HepG2 (cell line): ENCODE data around the gene SEMA3F. TPM values are rescaled to one million over a fixed set of nuclear protein-coding genes. Genes with fewer than 3 reads are reported as not detected.

Experiments used
- FOXC1 ChIP-seq: sonication (generic); formaldehyde crosslinking; IDR thresholded peaks from 2 replicates; pipeline ENCODE4 v1.8.0; 2022; ENCODE audit warnings: mild to moderate bottlenecking, missing genetic modification reagents, borderline replicate concordance
- HIVEP1 ChIP-seq: sonication (generic); formaldehyde crosslinking; IDR thresholded peaks from 2 replicates; pipeline ENCODE4 v1.4.0; 2020; ENCODE audit warnings: mild to moderate bottlenecking, missing genetic modification reagents
- IKZF5 ChIP-seq: IDR thresholded peaks from 2 replicates; pipeline ENCODE4 v1.6.1; 2018; ENCODE audit warnings: missing genetic modification reagents, mild to moderate bottlenecking, missing compliant biosample characterization
- MAFG ChIP-seq: sonication (generic); formaldehyde crosslinking; IDR thresholded peaks from 2 replicates; pipeline ENCODE4 v1.5.1; 2020; ENCODE audit warnings: mild to moderate bottlenecking, missing genetic modification reagents
- MED8 ChIP-seq: sonication (generic); formaldehyde crosslinking; IDR thresholded peaks from 2 replicates; pipeline ENCODE4 v1.8.1; 2023; ENCODE audit warnings: mild to moderate bottlenecking, missing genetic modification reagents; ENCODE audit not compliant: insufficient replicate concordance
- MIER3 ChIP-seq: IDR thresholded peaks from 2 replicates; pipeline ENCODE4 v1.6.1; 2016; ENCODE audit warnings: missing compliant biosample characterization, borderline replicate concordance
- MLLT10 ChIP-seq: sonication (generic); formaldehyde crosslinking; IDR thresholded peaks from 2 replicates; pipeline ENCODE4 v1.4.0; 2020; ENCODE audit warnings: missing genetic modification reagents
- MLXIP ChIP-seq: sonication (generic); formaldehyde crosslinking; IDR thresholded peaks from 2 replicates; pipeline ENCODE4 v1.9.0; 2021; ENCODE audit warnings: missing genetic modification reagents, borderline replicate concordance
- MTF2 ChIP-seq: sonication (generic); formaldehyde crosslinking; IDR thresholded peaks from 2 replicates; pipeline ENCODE4 v1.5.0; 2020; ENCODE audit warnings: missing genetic modification reagents, borderline replicate concordance
- MXD3 ChIP-seq: IDR thresholded peaks from 2 replicates; pipeline ENCODE4 v1.6.1; 2016; ENCODE audit warnings: mild to moderate bottlenecking, missing biosample characterization, missing genetic modification reagents
- MYPOP ChIP-seq: sonication (generic); formaldehyde crosslinking; IDR thresholded peaks from 2 replicates; pipeline ENCODE4 v1.8.1; 2023; ENCODE audit warnings: mild to moderate bottlenecking, moderate library complexity, missing genetic modification reagents
- RBAK ChIP-seq: sonication (generic); formaldehyde crosslinking; IDR thresholded peaks from 2 replicates; pipeline ENCODE4 v1.5.1; 2020; ENCODE audit warnings: mild to moderate bottlenecking, missing genetic modification reagents
- TBX2 ChIP-seq: sonication (generic); formaldehyde crosslinking; IDR thresholded peaks from 2 replicates; pipeline ENCODE4 v1.5.0; 2020; ENCODE audit warnings: missing genetic modification reagents, mild to moderate bottlenecking, borderline replicate concordance
- TFDP2 ChIP-seq: sonication (generic); formaldehyde crosslinking; IDR thresholded peaks from 2 replicates; pipeline ENCODE4 v1.4.0; 2020; ENCODE audit warnings: missing genetic modification reagents
- ZBTB25 ChIP-seq: IDR thresholded peaks from 2 replicates; pipeline ENCODE4 v1.6.1; 2018; ENCODE audit warnings: missing genetic modification reagents
- ZFP37 ChIP-seq: sonication (generic); formaldehyde crosslinking; IDR thresholded peaks from 2 replicates; pipeline ENCODE4 v1.4.0; 2020; ENCODE audit warnings: missing genetic modification reagents, borderline replicate concordance
- ZNF296 ChIP-seq: sonication (generic); formaldehyde crosslinking; conservative IDR thresholded peaks from 2 replicates; pipeline ENCODE4 v1.5.0; 2020; ENCODE audit warnings: mild to moderate bottlenecking, missing genetic modification reagents
- ZNF350 ChIP-seq: sonication (generic); formaldehyde crosslinking; IDR thresholded peaks from 2 replicates; pipeline ENCODE4 v1.4.0; 2020; ENCODE audit warnings: mild to moderate bottlenecking, low read depth, missing genetic modification reagents, borderline replicate concordance
- ZNF44 ChIP-seq: sonication (generic); formaldehyde crosslinking; IDR thresholded peaks from 2 replicates; pipeline ENCODE4 v1.5.1; 2020; ENCODE audit warnings: mild to moderate bottlenecking, missing genetic modification reagents
- ZNF496 ChIP-seq: sonication (generic); formaldehyde crosslinking; IDR thresholded peaks from 2 replicates; pipeline ENCODE4 v1.8.1; 2023; ENCODE audit warnings: mild to moderate bottlenecking, moderate library complexity, missing genetic modification reagents; ENCODE audit not compliant: insufficient replicate concordance
- polyA plus RNA-seq, 8 experiments: library from polyadenylated mRNA; depleted of rRNA in 3 of 8; stranded (reverse) in 7 of 8; unstranded in 1 of 8; fragments of >200 nt; fragmentation: Illumina TruSeq in 4 of 8; extraction: Trizol in 4 of 8; gene quantifications; 2 replicates each; pipeline versions ENCODE4 v1.2.1 to v1.2.3, GENCODE V29; 2011 to 2016; ENCODE audit warnings: low read depth in 4 of 8, missing spikeins in 1 of 8, mixed read lengths in 1 of 8; ENCODE audit not compliant: insufficient read depth in 1 of 8
- total RNA-seq, 5 experiments: library from RNA; depleted of rRNA; stranded (reverse); fragments of >200 nt; fragmentation: Illumina TruSeq; extraction: Trizol; gene quantifications; 2 replicates each; pipeline ENCODE4 v1.2.3, GENCODE V29; 2016; ENCODE audit warnings: low read depth in 1 of 5

SEMA3F gene
- total and polyA plus RNA-seq, 2 of the 13 experiments (the other 11 are each of a cell fraction or from before 2014, with no cell fraction given) = 7.6 to 17.2 TPM

- TF ChIP-seq TFDP2 (CRISPR knock-in tag) (peak; percentile 52; the same call in 1 of the 2 replicates), MXD3 (CRISPR knock-in tag) (no peak), ZBTB25 (CRISPR knock-in tag) (no peak; the same call in 1 of the 2 replicates), MTF2 (CRISPR knock-in tag) (no peak), ZNF350 (CRISPR knock-in tag) (peak; percentile 90), MIER3 (peak; percentile 79; the same call in 1 of the 2 replicates), RBAK (CRISPR knock-in tag) (0 out of 2 replicates have a peak, but pooled peaks have one; percentile 42), ZFP37 (0 out of 2 replicates have a peak, but pooled peaks have one; percentile 79), ZNF44 (CRISPR knock-in tag) (no peak), FOXC1 (CRISPR knock-in tag) (peak; percentile 85; the same call in 1 of the 2 replicates), MED8 (peak; percentile 96), MLXIP (CRISPR knock-in tag) (peak; percentile 59; the same call in 1 of the 2 replicates), MYPOP (CRISPR knock-in tag) (peak; percentile 22; the same call in 1 of the 2 replicates), HIVEP1 (CRISPR knock-in tag) (peak; percentile 100), MAFG (CRISPR knock-in tag) (no peak), IKZF5 (CRISPR knock-in tag) (peak; percentile 89), TBX2 (CRISPR knock-in tag) (peak; percentile 97), ZNF496 (CRISPR knock-in tag) (no peak), ZNF296 (CRISPR knock-in tag) (no peak; the same call in 1 of the 2 replicates), MLLT10 (CRISPR knock-in tag) (0 out of 2 replicates have a peak, but pooled peaks have one; percentile 15)
These were observed 53.7 kb downstream of the SEMA3F start (continued) for GRCh38 chr3:50208677-50209344.
